Dermis blood vessel endothelial cell (primary cell): ENCODE measurements around the gene LAMA1. TPM values are rescaled to one million over a fixed set of nuclear protein-coding genes. Genes with fewer than 3 reads are reported as not detected.

Experiments used
- DNase-seq: peaks from one replicate; pipeline ENCODE4 v3.0.0; 2010
- total RNA-seq: library from RNA; depleted of rRNA; stranded (reverse); fragments of >200 nt; gene quantifications from 2 replicates; pipeline ENCODE4 v1.2.3, GENCODE V29; 2014

The LAMA1 gene
- total RNA-seq, 1 donor from 2014 or later = 1.2 TPM

- DNase-seq = no peak
Measured at GRCh38 chr18:7049951-7050350, 67.6 kb downstream of the LAMA1 start.

GRCh38 chr18:7048081-7048480 is 69.5 kb downstream of the LAMA1 start:
- DNase-seq = no peak

- no peak for DNase-seq
Measured at GRCh38 chr18:7047336-7047735, 70.3 kb downstream of the LAMA1 start.

GRCh38 chr18:7038330-7038851 is 79.2 kb downstream of the LAMA1 start:
- peak; percentile 87 for DNase-seq

GRCh38 chr18:7037470-7037869 is 80.1 kb downstream of the LAMA1 start:
- DNase-seq = no peak

GRCh38 chr18:7035807-7036206 is 81.8 kb downstream of the LAMA1 start:
- no peak for DNase-seq

GRCh38 chr18:7034924-7035323 is 82.7 kb downstream of the LAMA1 start:
- DNase-seq = no peak

- no peak for DNase-seq
Measured at GRCh38 chr18:7032537-7032936, 85.1 kb downstream of the LAMA1 start.

- no peak for DNase-seq
Measured at GRCh38 chr18:7028625-7029024, 89.0 kb downstream of the LAMA1 start.

- no peak for DNase-seq
Measured at GRCh38 chr18:7025194-7025593, 92.4 kb downstream of the LAMA1 start.

GRCh38 chr18:7023581-7023980 is 94.0 kb downstream of the LAMA1 start:
- DNase-seq = no peak

- DNase-seq = no peak
Measured at GRCh38 chr18:7023063-7023580, 94.5 kb downstream of the LAMA1 start.

GRCh38 chr18:7021994-7022840 is 95.4 kb downstream of the LAMA1 start:
- DNase-seq = peak; percentile 68

GRCh38 chr18:7020995-7021777 is 96.4 kb downstream of the LAMA1 start:
- no peak for DNase-seq

- DNase-seq = no peak
Measured at GRCh38 chr18:7017013-7017412, 100.6 kb downstream of the LAMA1 start.

- no peak for DNase-seq
Measured at GRCh38 chr18:7011142-7011541, 106.5 kb downstream of the LAMA1 start.

- DNase-seq = no peak
Measured at GRCh38 chr18:7004009-7004408, 113.6 kb downstream of the LAMA1 start.

GRCh38 chr18:7002107-7002506 is 115.5 kb downstream of the LAMA1 start:
- DNase-seq = no peak

- DNase-seq = peak; percentile 27
Measured at GRCh38 chr18:7000484-7001096, 117.0 kb downstream of the LAMA1 start.

- DNase-seq = no peak
Measured at GRCh38 chr18:6997808-6998207, 119.8 kb downstream of the LAMA1 start.

GRCh38 chr18:6994771-6995430 is 122.7 kb downstream of the LAMA1 start:
- DNase-seq = no peak

GRCh38 chr18:6994056-6994770 is 123.4 kb downstream of the LAMA1 start:
- DNase-seq = no peak
